Measurements from ENCODE around the gene CDKN1C.

Gene CDKN1C

DNA sequence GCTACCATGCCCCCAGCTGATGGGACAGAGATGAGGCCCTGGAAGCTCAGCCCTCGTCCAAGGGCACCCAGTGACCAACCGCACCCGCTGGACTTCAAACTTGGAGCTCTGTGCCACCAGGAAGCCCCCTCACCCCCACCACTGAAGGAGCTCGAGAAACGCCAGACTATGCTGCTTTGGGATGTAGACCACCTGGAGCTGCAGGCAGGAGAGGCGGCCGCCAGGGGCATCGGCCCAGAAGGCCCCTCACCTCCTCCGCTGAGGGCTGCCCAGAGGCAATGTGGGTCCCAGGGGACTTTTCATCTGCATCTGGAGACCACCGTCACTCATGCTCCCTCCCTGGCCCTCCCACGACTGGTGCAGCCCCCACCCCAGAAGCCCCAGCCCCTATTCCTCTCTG lies 28.3 kb downstream of the CDKN1C start:
- Histone ChIP-seq H3K9me3 (ENCODE audit: control insufficient read depth, low read depth, low read length) (no peaks in the 10 kb centered on the region), H3K27me3 (ENCODE audit: control insufficient read depth, insufficient read depth, low read length) (peaks cover 46% of the 10 kb centered on the region)

DNA sequence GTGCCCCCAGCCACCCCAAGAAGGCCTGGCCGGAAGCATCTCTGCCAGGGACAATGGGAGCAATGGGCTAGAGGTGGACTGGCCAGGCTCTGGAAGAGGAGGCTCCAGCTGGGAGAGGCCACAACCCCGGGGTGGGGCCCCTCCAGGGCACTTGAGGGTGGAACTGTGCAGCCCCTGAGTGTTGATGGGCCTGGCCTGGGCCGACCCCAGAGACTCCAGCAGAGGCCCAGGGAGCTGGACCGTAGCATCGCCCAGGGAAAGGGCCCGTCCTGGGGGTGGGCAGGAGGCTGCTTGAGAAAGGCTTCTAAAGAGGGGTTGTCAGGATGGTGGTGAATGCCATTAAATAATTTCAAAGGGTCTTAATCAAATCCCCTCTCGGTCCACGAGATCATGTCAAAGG lies 30.4 kb downstream of the CDKN1C start:
- H3K36me3 ChIP-seq (ENCODE audit: control insufficient read depth, low read depth, low read length) = no peaks in the 10 kb centered on the region
- no peak overlapping the region for H3K4me3 ChIP-seq (ENCODE audit: low read length)
- H3K27ac ChIP-seq (ENCODE audit: low read length) = no peak overlapping the region
- H3K9me3 ChIP-seq (ENCODE audit: control insufficient read depth, low read depth, low read length) = no peaks in the 10 kb centered on the region
- no peak overlapping the region for H3K9ac ChIP-seq (ENCODE audit: low read length)
- no peaks in the 10 kb centered on the region for H3K4me1 ChIP-seq (ENCODE audit: control insufficient read depth, low read depth, low read length)
- peaks cover 33% of the 10 kb centered on the region for H3K27me3 ChIP-seq (ENCODE audit: control insufficient read depth, insufficient read depth, low read length)

More for the DNA sequence above, 28.3 kb downstream of the CDKN1C start:
- Histone ChIP-seq H3K4me3 (ENCODE audit: low read length) (no peak overlapping the region), H3K27ac (ENCODE audit: low read length) (no peak overlapping the region), H3K36me3 (ENCODE audit: control insufficient read depth, low read depth, low read length) (no peaks in the 10 kb centered on the region), H3K9ac (ENCODE audit: low read length) (no peak overlapping the region), H3K4me1 (ENCODE audit: control insufficient read depth, low read depth, low read length) (peaks cover 8% of the 10 kb centered on the region)

DNA sequence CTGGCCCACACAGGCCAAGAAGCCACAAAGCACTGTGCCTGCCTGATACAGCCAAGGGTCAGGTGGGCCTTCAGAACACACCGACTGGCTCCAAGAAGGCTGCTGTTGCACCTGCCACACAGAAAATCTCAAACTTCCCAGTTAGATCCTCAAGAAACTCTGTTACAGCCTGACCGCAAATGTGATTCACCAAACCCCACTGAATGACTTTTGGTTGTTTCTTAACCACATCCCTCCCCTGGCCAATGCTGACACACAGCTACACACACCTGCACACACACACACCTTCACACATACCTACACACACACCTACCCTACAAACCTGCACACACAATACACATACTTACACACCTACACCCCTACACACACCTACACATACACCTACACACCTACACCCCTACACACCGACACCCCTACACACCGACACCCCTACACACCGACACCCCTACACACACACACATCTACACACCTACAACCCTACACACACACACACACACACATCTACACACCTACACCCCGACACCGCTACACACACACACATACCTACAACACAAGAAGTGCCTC lies 31.5 kb downstream of the CDKN1C start:
- H3K36me3 ChIP-seq (ENCODE audit: control insufficient read depth, low read depth, low read length) = no peaks in the 10 kb centered on the region
- H3K9ac ChIP-seq (ENCODE audit: low read length) = no peak overlapping the region
- H3K4me3 ChIP-seq (ENCODE audit: low read length) = no peak overlapping the region
- H3K4me1 ChIP-seq (ENCODE audit: control insufficient read depth, low read depth, low read length) = no peaks in the 10 kb centered on the region
- peaks cover 27% of the 10 kb centered on the region for H3K27me3 ChIP-seq (ENCODE audit: control insufficient read depth, insufficient read depth, low read length)
- no peak overlapping the region for H3K27ac ChIP-seq (ENCODE audit: low read length)
- H3K9me3 ChIP-seq (ENCODE audit: control insufficient read depth, low read depth, low read length) = no peaks in the 10 kb centered on the region

DNA sequence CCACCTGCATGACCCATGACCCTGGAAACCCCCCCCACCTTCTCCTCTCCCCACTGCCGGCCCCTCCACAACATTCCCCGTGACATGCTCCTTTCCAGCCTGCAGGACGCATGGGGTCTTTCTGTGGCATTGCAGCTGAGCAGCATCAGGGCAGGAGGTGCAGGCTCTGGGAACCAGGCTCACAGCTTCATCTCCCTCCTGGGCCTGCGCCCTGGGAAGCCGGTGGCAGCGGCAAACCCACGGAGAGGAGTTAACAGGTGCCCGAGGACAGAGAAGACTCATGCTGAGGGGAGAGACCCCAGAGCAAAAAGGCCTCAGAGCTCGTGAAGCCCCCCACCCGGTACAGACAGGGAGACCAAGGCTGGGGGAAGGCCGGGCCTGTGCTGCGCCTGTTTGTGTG lies 32.2 kb downstream of the CDKN1C start:
- H3K9ac ChIP-seq (ENCODE audit: low read length) = no peak overlapping the region
- no peaks in the 10 kb centered on the region for H3K9me3 ChIP-seq (ENCODE audit: control insufficient read depth, low read depth, low read length)
- H3K4me3 ChIP-seq (ENCODE audit: low read length) = no peak overlapping the region
- H3K4me1 ChIP-seq (ENCODE audit: control insufficient read depth, low read depth, low read length) = no peaks in the 10 kb centered on the region
- H3K36me3 ChIP-seq (ENCODE audit: control insufficient read depth, low read depth, low read length) = no peaks in the 10 kb centered on the region
- H3K27ac ChIP-seq (ENCODE audit: low read length) = no peak overlapping the region
- H3K27me3 ChIP-seq (ENCODE audit: control insufficient read depth, insufficient read depth, low read length) = peaks cover 27% of the 10 kb centered on the region

DNA sequence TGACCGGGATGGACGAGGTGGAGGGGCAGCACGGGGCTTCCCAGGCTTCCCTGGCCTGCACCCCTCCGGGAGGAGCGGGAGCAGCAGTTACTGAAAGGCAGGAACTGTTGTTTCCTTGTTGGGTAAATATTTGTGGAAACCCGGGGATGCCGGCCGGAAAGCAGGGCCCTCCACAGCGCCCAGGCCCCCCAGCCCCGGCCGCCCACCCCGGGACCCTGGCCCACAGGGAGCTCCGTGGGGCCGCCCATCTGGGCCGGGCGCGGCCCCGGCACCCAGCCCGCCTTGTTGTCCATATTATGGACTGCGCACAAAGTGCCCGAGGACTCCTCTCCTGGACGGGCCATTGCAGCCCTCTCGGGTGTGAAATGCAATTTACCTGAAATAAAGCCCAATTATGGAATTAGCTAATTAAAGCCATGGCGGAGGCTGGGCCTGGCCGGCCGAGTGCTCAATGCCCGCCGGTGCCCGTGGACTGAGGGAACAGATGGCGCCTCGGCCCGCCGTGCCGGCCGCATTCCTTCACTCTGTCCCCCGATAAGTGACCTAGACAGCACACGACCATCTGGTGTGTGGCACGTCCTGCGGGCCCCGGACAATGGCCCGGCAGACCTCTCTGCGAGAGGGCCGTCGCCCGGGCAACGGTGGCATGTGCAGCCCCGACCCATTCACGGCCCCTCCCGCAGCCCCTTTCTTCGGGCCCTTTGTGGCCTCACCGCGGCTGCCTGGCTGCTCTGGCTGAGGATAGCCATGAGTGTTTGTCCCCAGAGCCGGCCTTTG lies 35.4 kb downstream of the CDKN1C start:
- Histone ChIP-seq H3K9me3 (ENCODE audit: control insufficient read depth, low read depth, low read length) (no peaks in the 10 kb centered on the region), H3K36me3 (ENCODE audit: control insufficient read depth, low read depth, low read length) (no peaks in the 10 kb centered on the region), H3K9ac (ENCODE audit: low read length) (no peak overlapping the region), H3K27ac (ENCODE audit: low read length) (no peak overlapping the region), H3K4me1 (ENCODE audit: control insufficient read depth, low read depth, low read length) (no peaks in the 10 kb centered on the region), H3K27me3 (ENCODE audit: control insufficient read depth, insufficient read depth, low read length) (peaks cover 17% of the 10 kb centered on the region), H3K4me3 (ENCODE audit: low read length) (no peak overlapping the region)

DNA sequence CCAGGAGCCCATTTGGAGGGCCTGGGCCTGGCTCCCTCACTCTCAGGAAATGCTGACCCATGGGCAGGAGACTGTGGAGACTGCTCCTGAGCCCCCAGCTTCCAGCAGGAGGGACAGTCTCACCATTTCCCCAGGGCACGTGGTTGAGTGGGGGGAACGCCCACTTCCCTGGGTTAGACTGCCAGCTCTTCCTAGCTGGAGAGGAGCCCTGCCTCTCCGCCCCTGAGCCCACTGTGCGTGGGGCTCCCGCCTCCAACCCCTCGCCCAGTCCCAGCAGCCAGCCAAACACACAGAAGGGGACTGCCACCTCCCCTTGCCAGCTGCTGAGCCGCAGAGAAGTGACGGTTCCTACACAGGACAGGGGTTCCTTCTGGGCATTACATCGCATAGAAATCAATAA lies 37.1 kb downstream of the CDKN1C start:
- H3K4me3 ChIP-seq (ENCODE audit: low read length) = no peak overlapping the region
- no peaks in the 10 kb centered on the region for H3K4me1 ChIP-seq (ENCODE audit: control insufficient read depth, low read depth, low read length)
- peaks cover 9% of the 10 kb centered on the region for H3K27me3 ChIP-seq (ENCODE audit: control insufficient read depth, insufficient read depth, low read length)
- no peaks in the 10 kb centered on the region for H3K36me3 ChIP-seq (ENCODE audit: control insufficient read depth, low read depth, low read length)
- no peak overlapping the region for H3K27ac ChIP-seq (ENCODE audit: low read length)
- no peak overlapping the region for H3K9ac ChIP-seq (ENCODE audit: low read length)
- no peaks in the 10 kb centered on the region for H3K9me3 ChIP-seq (ENCODE audit: control insufficient read depth, low read depth, low read length)

DNA sequence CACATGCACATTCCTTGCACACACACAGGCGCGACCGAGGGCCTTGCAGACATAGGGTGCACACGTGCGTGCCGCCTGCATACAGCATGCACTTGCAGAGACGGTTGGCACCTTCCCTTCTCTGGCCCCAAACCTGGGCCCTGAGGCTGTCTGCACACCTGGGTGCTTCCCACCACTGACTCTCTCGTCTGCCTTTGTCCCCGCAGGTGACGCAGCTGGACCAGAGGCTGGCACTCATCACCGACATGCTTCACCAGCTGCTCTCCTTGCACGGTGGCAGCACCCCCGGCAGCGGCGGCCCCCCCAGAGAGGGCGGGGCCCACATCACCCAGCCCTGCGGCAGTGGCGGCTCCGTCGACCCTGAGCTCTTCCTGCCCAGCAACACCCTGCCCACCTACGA lies 38.0 kb downstream of the CDKN1C start:
- no peaks in the 10 kb centered on the region for H3K4me1 ChIP-seq (ENCODE audit: control insufficient read depth, low read depth, low read length)
- no peak overlapping the region for H3K27ac ChIP-seq (ENCODE audit: low read length)
- H3K36me3 ChIP-seq (ENCODE audit: control insufficient read depth, low read depth, low read length) = no peaks in the 10 kb centered on the region
- H3K4me3 ChIP-seq (ENCODE audit: low read length) = no peak overlapping the region
- H3K27me3 ChIP-seq (ENCODE audit: control insufficient read depth, insufficient read depth, low read length) = peaks cover 8% of the 10 kb centered on the region
- no peaks in the 10 kb centered on the region for H3K9me3 ChIP-seq (ENCODE audit: control insufficient read depth, low read depth, low read length)
- H3K9ac ChIP-seq (ENCODE audit: low read length) = no peak overlapping the region

DNA sequence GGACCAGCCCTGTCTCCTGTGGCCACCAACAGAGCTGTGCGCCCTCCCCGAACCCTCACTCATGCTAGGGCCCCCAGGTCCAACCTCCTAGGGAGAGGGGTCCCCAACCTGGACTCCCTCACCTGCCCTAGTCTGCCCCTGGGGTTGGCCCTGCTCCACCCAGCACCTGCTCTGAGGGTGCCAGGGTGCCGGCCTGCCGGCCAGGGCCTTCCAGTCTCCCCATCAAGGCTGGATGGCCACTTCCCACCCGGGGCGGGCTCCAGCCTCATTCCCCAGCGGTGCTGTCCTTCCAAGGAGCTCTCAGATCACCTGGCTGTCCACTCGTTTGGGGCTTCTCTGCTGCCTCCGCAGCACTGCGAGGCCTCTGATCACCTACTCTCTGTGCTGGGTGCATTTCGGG lies 39.1 kb downstream of the CDKN1C start:
- H3K4me1 ChIP-seq (ENCODE audit: control insufficient read depth, low read depth, low read length) = no peaks in the 10 kb centered on the region
- H3K27me3 ChIP-seq (ENCODE audit: control insufficient read depth, insufficient read depth, low read length) = peaks cover 5% of the 10 kb centered on the region

DNA sequence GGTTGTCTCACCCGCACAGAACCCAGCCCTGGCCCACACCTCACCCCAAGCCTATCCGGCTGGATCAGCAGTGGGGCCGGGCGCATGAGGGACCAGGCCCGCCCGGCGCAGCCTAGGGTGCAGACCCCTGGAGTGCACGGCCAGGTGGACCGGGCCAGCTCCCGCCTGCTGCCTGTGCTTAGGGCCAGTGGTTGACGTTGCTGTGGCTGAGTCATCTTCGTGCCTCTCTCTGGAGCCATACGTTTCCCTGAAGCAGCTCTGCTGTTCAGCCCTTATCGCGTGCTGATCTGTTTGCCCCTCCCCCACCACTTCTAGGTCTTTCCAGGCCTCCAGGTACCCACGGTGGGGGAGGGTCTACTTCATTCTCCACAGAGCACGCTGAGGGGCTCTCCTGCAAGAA lies 39.5 kb downstream of the CDKN1C start:
- peaks cover 4% of the 10 kb centered on the region for H3K27me3 ChIP-seq (ENCODE audit: control insufficient read depth, insufficient read depth, low read length)
- H3K36me3 ChIP-seq (ENCODE audit: control insufficient read depth, low read depth, low read length) = no peaks in the 10 kb centered on the region
- no peak overlapping the region for H3K27ac ChIP-seq (ENCODE audit: low read length)
- no peak overlapping the region for H3K9ac ChIP-seq (ENCODE audit: low read length)
- no peak overlapping the region for H3K4me3 ChIP-seq (ENCODE audit: low read length)
- H3K4me1 ChIP-seq (ENCODE audit: control insufficient read depth, low read depth, low read length) = no peaks in the 10 kb centered on the region
- no peaks in the 10 kb centered on the region for H3K9me3 ChIP-seq (ENCODE audit: control insufficient read depth, low read depth, low read length)

More for the DNA sequence above, 39.1 kb downstream of the CDKN1C start:
- H3K9ac ChIP-seq (ENCODE audit: low read length) = no peak overlapping the region
- no peaks in the 10 kb centered on the region for H3K9me3 ChIP-seq (ENCODE audit: control insufficient read depth, low read depth, low read length)
- no peak overlapping the region for H3K27ac ChIP-seq (ENCODE audit: low read length)
- H3K36me3 ChIP-seq (ENCODE audit: control insufficient read depth, low read depth, low read length) = no peaks in the 10 kb centered on the region
- H3K4me3 ChIP-seq (ENCODE audit: low read length) = no peak overlapping the region

DNA sequence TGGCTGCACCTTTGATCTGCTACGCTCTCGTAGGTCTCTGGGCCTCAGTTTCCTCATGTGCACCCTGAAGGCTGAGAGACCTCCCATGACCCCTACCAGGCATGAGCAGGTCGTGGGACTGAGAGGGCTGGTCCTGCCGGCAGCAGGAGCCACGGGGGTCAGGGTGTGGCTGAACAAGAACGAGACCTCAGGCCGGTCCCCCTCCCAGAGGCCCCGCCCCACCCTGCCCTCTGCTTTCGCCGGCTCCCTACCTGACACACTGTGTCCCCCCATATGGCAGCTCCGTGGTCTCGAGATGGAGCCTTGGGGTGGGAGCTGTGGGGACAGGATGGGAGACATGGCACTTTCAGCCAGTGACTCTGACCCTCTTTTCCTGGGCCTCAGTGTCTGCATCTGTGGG lies 40.6 kb downstream of the CDKN1C start:
- no peak overlapping the region for H3K9ac ChIP-seq (ENCODE audit: low read length)
- no peak overlapping the region for H3K4me3 ChIP-seq (ENCODE audit: low read length)
- no peak overlapping the region for H3K27ac ChIP-seq (ENCODE audit: low read length)
- peaks cover 9% of the 10 kb centered on the region for H3K27me3 ChIP-seq (ENCODE audit: control insufficient read depth, insufficient read depth, low read length)
- no peaks in the 10 kb centered on the region for H3K4me1 ChIP-seq (ENCODE audit: control insufficient read depth, low read depth, low read length)
- no peaks in the 10 kb centered on the region for H3K36me3 ChIP-seq (ENCODE audit: control insufficient read depth, low read depth, low read length)
- no peaks in the 10 kb centered on the region for H3K9me3 ChIP-seq (ENCODE audit: control insufficient read depth, low read depth, low read length)

DNA sequence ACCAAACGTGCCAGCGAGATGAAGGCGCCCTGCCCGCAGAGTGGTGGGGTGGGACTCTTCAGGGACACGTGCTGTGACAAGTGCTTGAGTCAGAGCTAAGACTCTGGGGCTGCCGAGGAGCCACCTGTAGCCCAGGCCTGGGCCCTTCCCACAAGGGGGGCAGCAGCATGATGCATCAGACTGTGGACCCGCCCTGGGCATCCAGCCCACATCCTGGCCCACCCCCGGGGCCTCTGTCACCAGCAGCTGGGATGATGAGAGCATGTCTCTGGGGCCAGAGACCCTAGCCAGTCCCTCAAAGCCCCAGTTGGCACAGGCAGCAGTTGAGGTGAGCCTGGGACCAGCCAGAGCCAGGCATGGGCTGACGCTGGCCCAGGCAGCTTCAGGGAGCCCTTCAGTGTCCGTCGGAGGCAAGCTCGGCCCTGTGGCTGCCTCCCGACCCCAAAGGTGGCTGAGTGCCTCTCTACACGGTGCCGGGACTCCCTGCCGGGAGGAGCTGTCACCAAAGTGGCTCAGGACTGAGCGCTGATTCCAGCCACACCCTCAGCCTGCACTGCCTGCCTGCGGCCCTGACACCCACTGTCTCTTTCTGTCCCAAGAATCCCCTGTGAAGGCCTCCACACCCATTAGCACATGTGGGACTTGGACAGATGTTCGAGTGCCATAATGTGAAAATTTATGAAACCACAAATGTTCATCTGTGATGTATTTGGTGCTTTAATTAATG lies 41.3 kb downstream of the CDKN1C start:
- Histone ChIP-seq H3K27me3 (ENCODE audit: control insufficient read depth, insufficient read depth, low read length) (peaks cover 9% of the 10 kb centered on the region), H3K9ac (ENCODE audit: low read length) (no peak overlapping the region), H3K4me3 (ENCODE audit: low read length) (no peak overlapping the region), H3K4me1 (ENCODE audit: control insufficient read depth, low read depth, low read length) (no peaks in the 10 kb centered on the region), H3K9me3 (ENCODE audit: control insufficient read depth, low read depth, low read length) (no peaks in the 10 kb centered on the region), H3K27ac (ENCODE audit: low read length) (no peak overlapping the region), H3K36me3 (ENCODE audit: control insufficient read depth, low read depth, low read length) (no peaks in the 10 kb centered on the region)
